Measurements from ENCODE around the gene NECAP2. TPM values are rescaled to one million over a fixed set of nuclear protein-coding genes. Genes with fewer than 3 reads are reported as not detected.
"Not testable (repeated sequence)": the region's sequence is repeated elsewhere in the genome, so short reads cannot be mapped to it uniquely, and the experiment has no call there.

The NECAP2 gene
- polyA plus RNA-seq, 3 donors: 78.9 to 223 (median 183) TPM

- peaks cover 0 to 1% (median 0%) of the 10 kb centered on the region in 3 donors for H3K27me3 Mint-ChIP-seq (ENCODE audit: low read depth in 3 of 3)
- H3K4me1 ChIP-seq (ENCODE audit: control insufficient read depth in 1 of 2, insufficient read depth in 2 of 2, low read length in 2 of 2): no peaks in the 10 kb centered on the region
- no peak for TF ChIP-seq CTCF (IDR thresholded peaks at IDR 0.05)
- no peaks in the 10 kb centered on the region for H3K9me3 ChIP-seq (replicated peaks in 1 of 2; ENCODE audit: control insufficient read depth in 1 of 2, insufficient read depth in 1 of 2, low read length in 2 of 2)
- no peak overlapping the region for H3K9ac ChIP-seq (ENCODE audit: insufficient read depth, low read length, poor library complexity, severe bottlenecking)
- H3K36me3 ChIP-seq (replicated peaks in 1 of 2; ENCODE audit: control insufficient read depth in 1 of 2, insufficient read depth in 2 of 2, low read length in 2 of 2): peaks cover 9 to 17% of the 10 kb centered on the region in 2 donors
- H3K9me3 Mint-ChIP-seq: peaks cover 0 to 5% (median 0%) of the 10 kb centered on the region in 7 donors
- H4K20me1 ChIP-seq (ENCODE audit: insufficient read depth, low read length): no peaks in the 10 kb centered on the region
- 97% methylated on average over 6 of the region's 6 CpGs for WGBS (ENCODE audit: insufficient coverage)
- no peaks in the 10 kb centered on the region for H3K27me3 ChIP-seq (ENCODE audit: control insufficient read depth in 2 of 2, insufficient read depth in 2 of 2, low read length in 2 of 2)
- H3K4me3 ChIP-seq (replicated peaks in 1 of 3; ENCODE audit: low read depth in 2 of 3, low read length in 3 of 3): no peak overlapping the region
- intact Hi-C loops (cut with micrococcal nuclease): no loop called here
- H3K4me3 Mint-ChIP-seq: no peak overlapping the region
- DNase-seq: no peak
- H3K27ac Mint-ChIP-seq: no peak overlapping the region
- peaks cover 22 to 39% of the 10 kb centered on the region in 2 donors for H3K36me3 Mint-ChIP-seq
- no peaks in the 10 kb centered on the region for H3K79me2 ChIP-seq (ENCODE audit: insufficient read depth, low read length)
- H3K27ac ChIP-seq (ENCODE audit: low read depth in 1 of 2, low read length in 2 of 2): no peak overlapping the region
- no peak overlapping the region for H3K4me2 ChIP-seq (replicated peaks; ENCODE audit: extremely low read depth, low read length, poor library complexity, severe bottlenecking)
- no peaks in the 10 kb centered on the region for H3K4me1 Mint-ChIP-seq
- no peak overlapping the region for H2AFZ ChIP-seq (ENCODE audit: insufficient read depth, low read depth, low read length, poor library complexity, severe bottlenecking)
Measured at GRCh38 chr1:16484931-16485330, 44.4 kb downstream of the NECAP2 start.

- H3K4me2 ChIP-seq (replicated peaks; ENCODE audit: extremely low read depth, low read length, poor library complexity, severe bottlenecking): not testable (repeated sequence)
Measured at GRCh38 chr1:16486316-16486715, 45.8 kb downstream of the NECAP2 start.

GRCh38 chr1:16487011-16487410, 46.5 kb downstream of the NECAP2 start:
- intact Hi-C loops (cut with micrococcal nuclease); H3K4me3 Mint-ChIP-seq; H3K9me3 Mint-ChIP-seq; H3K27me3 Mint-ChIP-seq (ENCODE audit: low read depth in 3 of 3); H2AFZ ChIP-seq (ENCODE audit: insufficient read depth, low read depth, low read length, poor library complexity, severe bottlenecking); H3K27ac ChIP-seq (ENCODE audit: low read depth in 1 of 2, low read length in 2 of 2); H3K4me2 ChIP-seq (replicated peaks; ENCODE audit: extremely low read depth, low read length, poor library complexity, severe bottlenecking); H3K27ac Mint-ChIP-seq; H3K79me2 ChIP-seq (ENCODE audit: insufficient read depth, low read length); H3K4me3 ChIP-seq (replicated peaks in 1 of 3; ENCODE audit: low read depth in 2 of 3, low read length in 3 of 3); H4K20me1 ChIP-seq (ENCODE audit: insufficient read depth, low read length); H3K9ac ChIP-seq (ENCODE audit: insufficient read depth, low read length, poor library complexity, severe bottlenecking); H3K4me1 ChIP-seq (ENCODE audit: control insufficient read depth in 1 of 2, insufficient read depth in 2 of 2, low read length in 2 of 2); H3K9me3 ChIP-seq (replicated peaks in 1 of 2; ENCODE audit: control insufficient read depth in 1 of 2, insufficient read depth in 1 of 2, low read length in 2 of 2); DNase-seq; H3K4me1 Mint-ChIP-seq; H3K27me3 ChIP-seq (ENCODE audit: control insufficient read depth in 2 of 2, insufficient read depth in 2 of 2, low read length in 2 of 2): not testable (repeated sequence)
- peaks cover 9 to 12% of the 10 kb centered on the region in 2 donors for H3K36me3 ChIP-seq (replicated peaks in 1 of 2; ENCODE audit: control insufficient read depth in 1 of 2, insufficient read depth in 2 of 2, low read length in 2 of 2)
- H3K36me3 Mint-ChIP-seq: peaks cover 20 to 31% of the 10 kb centered on the region in 2 donors

More at GRCh38 chr1:16486316-16486715, 45.8 kb downstream of the NECAP2 start:
- H3K9ac ChIP-seq (ENCODE audit: insufficient read depth, low read length, poor library complexity, severe bottlenecking); H3K27ac ChIP-seq (ENCODE audit: low read depth in 1 of 2, low read length in 2 of 2); intact Hi-C loops (cut with micrococcal nuclease); H3K4me1 ChIP-seq (ENCODE audit: control insufficient read depth in 1 of 2, insufficient read depth in 2 of 2, low read length in 2 of 2); H3K4me1 Mint-ChIP-seq; H3K27ac Mint-ChIP-seq; H2AFZ ChIP-seq (ENCODE audit: insufficient read depth, low read depth, low read length, poor library complexity, severe bottlenecking); H3K4me3 ChIP-seq (replicated peaks in 1 of 3; ENCODE audit: low read depth in 2 of 3, low read length in 3 of 3); H3K27me3 ChIP-seq (ENCODE audit: control insufficient read depth in 2 of 2, insufficient read depth in 2 of 2, low read length in 2 of 2); H3K79me2 ChIP-seq (ENCODE audit: insufficient read depth, low read length); H3K4me3 Mint-ChIP-seq; H4K20me1 ChIP-seq (ENCODE audit: insufficient read depth, low read length); H3K9me3 Mint-ChIP-seq; H3K9me3 ChIP-seq (replicated peaks in 1 of 2; ENCODE audit: control insufficient read depth in 1 of 2, insufficient read depth in 1 of 2, low read length in 2 of 2); H3K27me3 Mint-ChIP-seq (ENCODE audit: low read depth in 3 of 3); DNase-seq: not testable (repeated sequence)
- peaks cover 20 to 35% of the 10 kb centered on the region in 2 donors for H3K36me3 Mint-ChIP-seq
- 100% methylated on average over 3 of the region's 8 CpGs for WGBS (ENCODE audit: insufficient coverage)
- H3K36me3 ChIP-seq (replicated peaks in 1 of 2; ENCODE audit: control insufficient read depth in 1 of 2, insufficient read depth in 2 of 2, low read length in 2 of 2): peaks cover 9 to 12% of the 10 kb centered on the region in 2 donors

- intact Hi-C loops (cut with micrococcal nuclease); H3K4me1 ChIP-seq (ENCODE audit: control insufficient read depth in 1 of 2, insufficient read depth in 2 of 2, low read length in 2 of 2); H3K4me1 Mint-ChIP-seq; H3K4me3 Mint-ChIP-seq; H2AFZ ChIP-seq (ENCODE audit: insufficient read depth, low read depth, low read length, poor library complexity, severe bottlenecking); H3K27ac Mint-ChIP-seq; H3K9ac ChIP-seq (ENCODE audit: insufficient read depth, low read length, poor library complexity, severe bottlenecking); H3K4me3 ChIP-seq (replicated peaks in 1 of 3; ENCODE audit: low read depth in 2 of 3, low read length in 3 of 3); H3K79me2 ChIP-seq (ENCODE audit: insufficient read depth, low read length); H3K27me3 ChIP-seq (ENCODE audit: control insufficient read depth in 2 of 2, insufficient read depth in 2 of 2, low read length in 2 of 2); H3K27me3 Mint-ChIP-seq (ENCODE audit: low read depth in 3 of 3); DNase-seq; H4K20me1 ChIP-seq (ENCODE audit: insufficient read depth, low read length); H3K9me3 Mint-ChIP-seq; H3K9me3 ChIP-seq (replicated peaks in 1 of 2; ENCODE audit: control insufficient read depth in 1 of 2, insufficient read depth in 1 of 2, low read length in 2 of 2); H3K27ac ChIP-seq (ENCODE audit: low read depth in 1 of 2, low read length in 2 of 2); H3K4me2 ChIP-seq (replicated peaks; ENCODE audit: extremely low read depth, low read length, poor library complexity, severe bottlenecking): not testable (repeated sequence)
- H3K36me3 Mint-ChIP-seq: peaks cover 15 to 24% of the 10 kb centered on the region in 2 donors
- peaks cover 9 to 12% of the 10 kb centered on the region in 2 donors for H3K36me3 ChIP-seq (replicated peaks in 1 of 2; ENCODE audit: control insufficient read depth in 1 of 2, insufficient read depth in 2 of 2, low read length in 2 of 2)
- 100% methylated on average over 3 of the region's 9 CpGs for WGBS (ENCODE audit: insufficient coverage)
Measured at GRCh38 chr1:16489195-16489880, 48.8 kb downstream of the NECAP2 start.

All from CD14-positive monocyte (primary cell).